IMR-90 (cell line): Measurements from ENCODE around the gene CAND2. TPM values are rescaled to one million over a fixed set of nuclear protein-coding genes. Genes with fewer than 3 reads are reported as not detected.

ENCODE experiments used
- ATAC-seq: fragments of 200-7000 bp; cut with Tn5 transposase; 2 replicates; pipeline ENCODE4 v1.9.1; 2020; ENCODE audit warnings: low read depth, mild to moderate bottlenecking, moderate library complexity
- BruUV-seq: library from RNA; stranded (reverse); fragments of 400-500 nt; replicated peaks from 2 replicates; lab custom pipeline; 2021; lab: Mats Ljungman, UMichigan
- CTCF ChIA-PET: fragments of 300-600 bp; formaldehyde crosslinking; extraction: SDS; loops from one replicate; lab custom pipeline; 2021; ENCODE audit warnings: antibody characterized with exemption; lab: Yijun Ruan, JAX
- POLR2A ChIA-PET: fragments of 300-600 bp; sonication (Branson Sonifier 250); formaldehyde crosslinking; loops from one replicate; lab custom pipeline; 2022; ENCODE audit warnings: antibody characterized with exemption; ENCODE audit not compliant: unreplicated experiment; lab: Charles Lee
- DNase-seq: peaks from one replicate; pipeline ENCODE4 v3.0.0; 2013
- H2AFZ ChIP-seq: replicated peaks from 2 replicates; pipeline ENCODE3; 2013; ENCODE audit warnings: low read length, mild to moderate bottlenecking; ENCODE audit not compliant: poor library complexity
- H2AK5ac ChIP-seq: 2 replicates; pipeline ENCODE4 v1.6.1; 2013; ENCODE audit warnings: low read depth, low read length, inconsistent platforms
- H2AK9ac ChIP-seq: replicated peaks from 2 replicates; pipeline ENCODE3; 2013; ENCODE audit warnings: mild to moderate bottlenecking, low read depth, low read length, moderate library complexity; ENCODE audit not compliant: poor library complexity
- H2BK120ac ChIP-seq: 2 replicates; pipeline ENCODE4 v1.6.1; 2013; ENCODE audit warnings: low read depth, low read length, inconsistent platforms
- H2BK15ac ChIP-seq: 3 replicates; pipeline ENCODE4 v1.6.1; 2013; ENCODE audit warnings: low read depth, low read length, inconsistent platforms
- H2BK20ac ChIP-seq: 2 replicates; pipeline ENCODE4 v1.6.1; 2013; ENCODE audit warnings: low read depth, mild to moderate bottlenecking, inconsistent platforms, low read length, moderate library complexity
- H2BK5ac ChIP-seq: 2 replicates; pipeline ENCODE4 v1.6.1; 2013; ENCODE audit warnings: mild to moderate bottlenecking, low read depth, low read length, inconsistent platforms; ENCODE audit not compliant: poor library complexity, severe bottlenecking
- H3K14ac ChIP-seq: replicated peaks from 2 replicates; pipeline ENCODE4 v1.6.1; 2013; ENCODE audit warnings: low read depth, low read length, inconsistent platforms
- H3K18ac ChIP-seq: 2 replicates; pipeline ENCODE4 v1.6.1; 2013; ENCODE audit warnings: low read depth, low read length, control low read depth
- H3K23ac ChIP-seq: 2 replicates; pipeline ENCODE4 v1.6.1; 2013; ENCODE audit warnings: low read depth, low read length, inconsistent platforms
- H3K27ac ChIP-seq: 2 replicates; pipeline ENCODE4 v1.5.1; 2013; ENCODE audit warnings: mild to moderate bottlenecking, control low read depth, low read length; ENCODE audit not compliant: insufficient read depth
- H3K27me3 ChIP-seq: 2 replicates; pipeline ENCODE4 v1.6.1; 2013; ENCODE audit warnings: low read length; ENCODE audit not compliant: control insufficient read depth, insufficient read depth
- H3K36me3 ChIP-seq: 2 replicates; pipeline ENCODE4 v1.6.1; 2013; ENCODE audit warnings: low read length, mixed read lengths; ENCODE audit not compliant: control insufficient read depth, insufficient read depth
- H3K4ac ChIP-seq: 2 replicates; pipeline ENCODE4 v1.6.1; 2013; ENCODE audit warnings: low read depth, low read length, inconsistent platforms
- H3K4me1 ChIP-seq: 2 replicates; pipeline ENCODE4 v1.6.1; 2013; ENCODE audit warnings: low read length, mixed read lengths; ENCODE audit not compliant: control insufficient read depth, insufficient read depth
- H3K4me2 ChIP-seq: 2 replicates; pipeline ENCODE4 v1.6.1; 2013; ENCODE audit warnings: low read depth, mild to moderate bottlenecking, control low read depth, low read length, moderate library complexity
- H3K4me3 ChIP-seq: 2 replicates; pipeline ENCODE4 v1.5.1; 2013; ENCODE audit warnings: low read depth, mild to moderate bottlenecking, control low read depth, low read length, moderate library complexity; ENCODE audit not compliant: insufficient read depth
- H3K56ac ChIP-seq: 2 replicates; pipeline ENCODE4 v1.6.1; 2013; ENCODE audit warnings: low read length, inconsistent platforms; ENCODE audit not compliant: insufficient read depth; ENCODE audit errors: extremely low read depth
- H3K79me1 ChIP-seq, 2 experiments: 2 replicates each; pipeline ENCODE4 v1.6.1; 2013; ENCODE audit warnings: low read length in 2 of 2, inconsistent platforms in 1 of 2, low read depth in 1 of 2
- H3K9ac ChIP-seq: 2 replicates; pipeline ENCODE4 v1.6.1; 2013; ENCODE audit warnings: low read depth, low read length, control low read depth
- H3K9me1 ChIP-seq: 2 replicates; pipeline ENCODE4 v1.6.1; 2013; ENCODE audit warnings: low read length, inconsistent platforms; ENCODE audit not compliant: insufficient read depth
- H3K9me3 ChIP-seq: 2 replicates; pipeline ENCODE4 v1.6.1; 2013; ENCODE audit warnings: low read length; ENCODE audit not compliant: control insufficient read depth, insufficient read depth
- H4K20me1 ChIP-seq: 2 replicates; pipeline ENCODE4 v1.6.1; 2013; ENCODE audit warnings: low read length, inconsistent platforms; ENCODE audit not compliant: insufficient read depth
- H4K5ac ChIP-seq: 2 replicates; pipeline ENCODE4 v1.6.1; 2013; ENCODE audit warnings: mild to moderate bottlenecking, low read depth, low read length, control low read depth
- H4K8ac ChIP-seq, 2 experiments: 2 replicates each; pipeline ENCODE4 v1.6.1; 2013; ENCODE audit warnings: low read depth in 2 of 2, low read length in 2 of 2, control low read depth in 1 of 2, inconsistent platforms in 1 of 2
- H4K91ac ChIP-seq: 2 replicates; pipeline ENCODE4 v1.6.1; 2013; ENCODE audit warnings: low read depth, low read length, inconsistent platforms; ENCODE audit not compliant: insufficient read depth
- CHD1 ChIP-seq: IDR thresholded peaks from 2 replicates; pipeline ENCODE4 v1.6.1; 2012; ENCODE audit warnings: low read depth, low read length, improper control_type of control experiment
- FOS ChIP-seq: fragments of 150-350 bp; IDR thresholded peaks from 2 replicates; pipeline ENCODE4 v1.6.1; 2016; ENCODE audit warnings: low read depth, low read length
- MAZ ChIP-seq: IDR thresholded peaks from 2 replicates; pipeline ENCODE4 v1.6.1; 2012; ENCODE audit warnings: low read depth, mild to moderate bottlenecking, low read length, improper control_type of control experiment, moderate library complexity, borderline replicate concordance
- POLR2A ChIP-seq: IDR thresholded peaks from 2 replicates; pipeline ENCODE4 v1.6.1; 2012; ENCODE audit warnings: mild to moderate bottlenecking, low read depth, low read length
- RCOR1 ChIP-seq: IDR thresholded peaks from 2 replicates; pipeline ENCODE4 v1.6.1; 2012; ENCODE audit warnings: mild to moderate bottlenecking, low read length, improper control_type of control experiment; ENCODE audit not compliant: insufficient replicate concordance
- RFX5 ChIP-seq: IDR thresholded peaks from 2 replicates; pipeline ENCODE4 v1.8.0; 2012; ENCODE audit warnings: low read depth, mild to moderate bottlenecking, low read length, moderate library complexity
- WGBS, 2 experiments: methylation state at CpG; one replicate each; pipeline versions ENCODE4 v1.1.5 to v1.1.7; 2013; ENCODE audit warnings: missing lambda C conversion rate in 2 of 2; ENCODE audit not compliant: insufficient read length in 1 of 2; ENCODE audit errors: extremely low coverage in 2 of 2; 5-methylcytosine and 5-hydroxymethylcytosine counted together
- dilution Hi-C: fragments of 300-500 bp; cut with HindIII; formaldehyde crosslinking; loops from one replicate; pipeline ENCODE4 v1.14.3; 2018; ENCODE audit warnings: low sequenced_read_pairs; ENCODE audit not compliant: unreplicated experiment
- in situ Hi-C: fragments of 300-500 bp; cut with MboI; formaldehyde crosslinking; loops from 3 replicates; pipeline ENCODE4 v1.14.3; 2019; ENCODE audit warnings: low sequenced_read_pairs, inconsistent platforms, mixed read lengths
- intact Hi-C: fragments of 100-400 bp; cut with micrococcal nuclease; formaldehyde crosslinking; loops from 2 replicates; pipeline ENCODE4 v1.10.0; 2022
- polyA plus RNA-seq, 3 experiments: library from polyadenylated mRNA; depleted of rRNA; stranded (reverse); fragments of >200 nt; gene quantifications; 2 replicates each; pipeline ENCODE4 v1.2.3, GENCODE V29; 2012; ENCODE audit warnings: low replicate concordance in 1 of 3
- total RNA-seq: library from RNA; depleted of rRNA; stranded (reverse); fragments of >200 nt; gene quantifications from 2 replicates; pipeline ENCODE4 v1.2.3, GENCODE V29; 2012
- TF ChIP-seq, protein P1 (sequence below): fragments of 150-350 bp; IDR thresholded peaks from 2 replicates; pipeline ENCODE4 v1.6.1; 2017; ENCODE audit warnings: mild to moderate bottlenecking, antibody characterized with exemption, low read length, low read depth
- TF ChIP-seq, protein P2 (sequence below): conservative IDR thresholded peaks from 2 replicates; pipeline ENCODE4 v1.5.1; 2012; ENCODE audit warnings: mild to moderate bottlenecking, low read depth, low read length, improper control_type of control experiment

Gene CAND2
- total and polyA plus RNA-seq, 2 of the 4 experiments (the other 2 are of a cell fraction) = 2.9 to 4.9 TPM

DNA sequence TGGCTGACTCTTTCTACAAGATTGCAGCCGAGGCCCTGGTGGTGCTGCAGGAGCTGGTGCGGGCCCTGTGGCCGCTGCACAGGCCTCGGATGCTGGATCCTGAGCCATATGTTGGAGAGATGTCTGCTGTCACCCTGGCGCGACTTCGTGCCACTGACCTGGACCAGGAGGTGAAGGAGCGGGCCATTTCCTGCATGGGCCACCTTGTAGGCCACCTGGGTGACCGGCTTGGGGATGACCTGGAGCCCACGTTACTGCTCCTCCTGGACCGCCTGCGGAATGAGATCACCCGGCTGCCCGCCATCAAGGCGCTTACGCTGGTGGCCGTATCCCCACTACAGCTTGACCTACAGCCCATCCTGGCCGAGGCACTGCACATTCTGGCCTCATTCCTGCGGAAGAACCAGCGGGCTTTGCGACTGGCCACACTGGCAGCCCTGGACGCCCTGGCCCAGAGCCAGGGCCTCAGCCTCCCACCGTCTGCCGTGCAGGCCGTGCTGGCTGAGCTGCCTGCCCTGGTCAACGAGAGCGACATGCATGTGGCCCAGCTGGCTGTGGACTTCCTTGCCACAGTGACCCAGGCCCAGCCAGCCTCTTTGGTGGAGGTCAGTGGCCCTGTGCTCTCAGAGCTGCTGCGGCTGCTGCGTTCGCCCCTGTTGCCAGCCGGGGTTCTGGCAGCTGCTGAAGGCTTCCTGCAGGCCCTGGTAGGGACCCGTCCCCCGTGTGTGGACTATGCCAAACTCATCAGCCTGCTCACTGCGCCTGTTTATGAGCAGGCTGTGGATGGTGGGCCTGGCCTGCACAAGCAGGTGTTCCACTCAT is 20.3 kb downstream of the CAND2 start:
- Histone ChIP-seq H2BK120ac (no peak overlapping the region), H3K36me3 (peaks cover 45% of the 10 kb centered on the region; the same call in 1 of the 2 replicates), H2BK20ac (no peak overlapping the region), H3K4me3 (no peak overlapping the region), H3K9ac (no peak overlapping the region), H4K91ac (no peak overlapping the region), H3K56ac (no peak overlapping the region), H3K9me3 (no peaks in the 10 kb centered on the region), H4K8ac (no peak overlapping the region), H3K4me2 (no peak overlapping the region), H3K9me1 (no peaks in the 10 kb centered on the region), H3K27me3 (no peaks in the 10 kb centered on the region), H3K4ac (no peak overlapping the region), H3K4me1 (no peaks in the 10 kb centered on the region), H3K18ac (no peak overlapping the region), H2AFZ (peak overlapping the region; percentile 51), H2AK5ac (no peak overlapping the region), H3K23ac (no peak overlapping the region), H2BK15ac (no peak overlapping the region), H3K79me1 (no peaks in the 10 kb centered on the region), H3K14ac (no peak overlapping the region), H4K20me1 (no peaks in the 10 kb centered on the region), H2BK5ac (no peak overlapping the region), H4K5ac (no peak overlapping the region), H2AK9ac (no peak overlapping the region), H3K27ac (no peak overlapping the region)
- CTCF ChIA-PET = no interaction called here
- intact Hi-C loops (no loop called here), in situ Hi-C loops (no loop called here), dilution Hi-C loops (no loop called here)
- no peak for DNase-seq
- BruUV-seq = no TSS peak
- TF ChIP-seq RCOR1 (no peak), POLR2A (no peak), FOS (no peak), CHD1 (no peak), MAZ (no peak), RFX5 (no peak)
- TF ChIP-seq, protein P1, sequence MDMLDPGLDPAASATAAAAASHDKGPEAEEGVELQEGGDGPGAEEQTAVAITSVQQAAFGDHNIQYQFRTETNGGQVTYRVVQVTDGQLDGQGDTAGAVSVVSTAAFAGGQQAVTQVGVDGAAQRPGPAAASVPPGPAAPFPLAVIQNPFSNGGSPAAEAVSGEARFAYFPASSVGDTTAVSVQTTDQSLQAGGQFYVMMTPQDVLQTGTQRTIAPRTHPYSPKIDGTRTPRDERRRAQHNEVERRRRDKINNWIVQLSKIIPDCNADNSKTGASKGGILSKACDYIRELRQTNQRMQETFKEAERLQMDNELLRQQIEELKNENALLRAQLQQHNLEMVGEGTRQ = no peak
- TF ChIP-seq, protein P2, sequence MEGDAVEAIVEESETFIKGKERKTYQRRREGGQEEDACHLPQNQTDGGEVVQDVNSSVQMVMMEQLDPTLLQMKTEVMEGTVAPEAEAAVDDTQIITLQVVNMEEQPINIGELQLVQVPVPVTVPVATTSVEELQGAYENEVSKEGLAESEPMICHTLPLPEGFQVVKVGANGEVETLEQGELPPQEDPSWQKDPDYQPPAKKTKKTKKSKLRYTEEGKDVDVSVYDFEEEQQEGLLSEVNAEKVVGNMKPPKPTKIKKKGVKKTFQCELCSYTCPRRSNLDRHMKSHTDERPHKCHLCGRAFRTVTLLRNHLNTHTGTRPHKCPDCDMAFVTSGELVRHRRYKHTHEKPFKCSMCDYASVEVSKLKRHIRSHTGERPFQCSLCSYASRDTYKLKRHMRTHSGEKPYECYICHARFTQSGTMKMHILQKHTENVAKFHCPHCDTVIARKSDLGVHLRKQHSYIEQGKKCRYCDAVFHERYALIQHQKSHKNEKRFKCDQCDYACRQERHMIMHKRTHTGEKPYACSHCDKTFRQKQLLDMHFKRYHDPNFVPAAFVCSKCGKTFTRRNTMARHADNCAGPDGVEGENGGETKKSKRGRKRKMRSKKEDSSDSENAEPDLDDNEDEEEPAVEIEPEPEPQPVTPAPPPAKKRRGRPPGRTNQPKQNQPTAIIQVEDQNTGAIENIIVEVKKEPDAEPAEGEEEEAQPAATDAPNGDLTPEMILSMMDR = no peak
- ATAC-seq = no peak
- 94% methylated on average over 21 of the region's 34 CpGs; no CpG with 5 or more reads in 1 of the 2 experiments for WGBS, 2 experiments
- POLR2A ChIA-PET = interaction anchor here (0.6 kb wide), 1 partner anchor 53 kb away, joined by 6 read pairs; no protein-coding TSS in a partner anchor
